ENCODE results near the gene SPEG. TPM values are rescaled to one million over a fixed set of nuclear protein-coding genes. Genes with fewer than 3 reads are reported as not detected.

Gene SPEG
- total RNA-seq, 2 experiments from 2014 or later = 2.1 to 2.3 TPM

DNA sequence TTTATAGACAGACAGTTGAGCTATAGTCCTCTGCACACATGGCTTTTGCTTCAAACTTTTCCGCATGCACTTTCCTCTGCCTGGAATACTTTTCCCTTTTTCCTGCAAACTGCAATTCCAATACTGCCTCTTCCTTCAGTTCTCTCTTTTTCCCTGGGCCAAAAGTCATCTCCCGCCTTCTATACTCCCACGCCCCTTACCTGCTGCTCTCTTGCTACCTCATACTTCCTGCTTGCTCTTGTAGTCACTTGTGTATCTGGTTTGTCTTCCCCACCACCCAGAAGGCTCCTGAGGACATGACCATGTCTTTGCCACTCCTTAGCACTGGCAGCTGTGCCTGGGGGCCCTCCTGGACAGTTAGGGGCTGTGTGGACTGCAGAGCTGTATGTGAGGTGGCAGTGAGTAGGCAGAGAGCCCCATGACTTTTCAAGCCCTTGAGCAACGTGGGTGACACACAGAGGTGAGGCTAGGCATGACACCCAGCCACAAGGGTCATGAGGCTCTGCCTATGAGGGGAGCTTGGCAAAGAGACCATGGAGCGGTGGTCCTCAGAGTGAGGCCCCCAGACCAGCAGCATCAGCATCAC is 23.2 kb downstream of the SPEG start:
- Mint-ChIP-seq H3K27me3 (no peaks in the 10 kb centered on the region), H3K27ac (peak overlapping the region; percentile 9), H3K4me1 (ENCODE audit: low read depth) (peaks cover 20% of the 10 kb centered on the region), H3K36me3 (ENCODE audit: low read depth) (no peaks in the 10 kb centered on the region), H3K9me3 (no peaks in the 10 kb centered on the region), H3K4me3 (no peak overlapping the region)
- TF ChIP-seq, protein P1, sequence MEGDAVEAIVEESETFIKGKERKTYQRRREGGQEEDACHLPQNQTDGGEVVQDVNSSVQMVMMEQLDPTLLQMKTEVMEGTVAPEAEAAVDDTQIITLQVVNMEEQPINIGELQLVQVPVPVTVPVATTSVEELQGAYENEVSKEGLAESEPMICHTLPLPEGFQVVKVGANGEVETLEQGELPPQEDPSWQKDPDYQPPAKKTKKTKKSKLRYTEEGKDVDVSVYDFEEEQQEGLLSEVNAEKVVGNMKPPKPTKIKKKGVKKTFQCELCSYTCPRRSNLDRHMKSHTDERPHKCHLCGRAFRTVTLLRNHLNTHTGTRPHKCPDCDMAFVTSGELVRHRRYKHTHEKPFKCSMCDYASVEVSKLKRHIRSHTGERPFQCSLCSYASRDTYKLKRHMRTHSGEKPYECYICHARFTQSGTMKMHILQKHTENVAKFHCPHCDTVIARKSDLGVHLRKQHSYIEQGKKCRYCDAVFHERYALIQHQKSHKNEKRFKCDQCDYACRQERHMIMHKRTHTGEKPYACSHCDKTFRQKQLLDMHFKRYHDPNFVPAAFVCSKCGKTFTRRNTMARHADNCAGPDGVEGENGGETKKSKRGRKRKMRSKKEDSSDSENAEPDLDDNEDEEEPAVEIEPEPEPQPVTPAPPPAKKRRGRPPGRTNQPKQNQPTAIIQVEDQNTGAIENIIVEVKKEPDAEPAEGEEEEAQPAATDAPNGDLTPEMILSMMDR (IDR thresholded peaks at IDR 0.05) = peak; percentile 27
- POLR2A ChIA-PET = interaction anchor here (0.6 to 2.0 kb wide), 3 partner anchors 9 to 40 kb away, joined by 3 to 8 read pairs (median 3); partner anchors contain the start of gene DES
- CTCF ChIA-PET = interaction anchor here (0.6 to 4.9 kb wide), 11 partner anchors 9 to 159 kb away, joined by 3 to 38 read pairs (median 4); partner anchors contain the start of gene GMPPA
- DNase-seq (peak; percentile 67), ATAC-seq (peak; percentile 79)
- intact Hi-C loops (cut with micrococcal nuclease) = no loop called here

DNA sequence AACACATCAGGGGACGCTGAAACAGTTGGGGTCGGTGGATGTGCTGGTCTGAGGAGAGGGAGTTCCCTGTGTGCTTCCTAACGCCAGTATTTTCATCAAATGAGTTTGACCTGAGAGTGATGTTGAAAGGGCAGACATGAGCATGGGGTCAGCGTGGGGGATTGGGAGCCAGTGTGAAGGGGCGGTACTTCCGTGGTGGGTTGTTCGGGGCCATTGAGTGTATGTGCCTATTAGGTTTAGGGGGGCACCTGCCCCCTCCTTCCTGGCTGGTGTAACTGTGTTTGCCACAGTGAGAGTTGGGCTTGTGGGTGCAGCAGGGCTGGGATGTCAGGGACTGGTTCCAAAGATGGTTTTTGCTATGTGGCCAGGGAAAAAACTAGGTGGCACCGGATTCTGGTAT is 24.4 kb downstream of the SPEG start:
- TF ChIP-seq, protein P1 (IDR thresholded peaks at IDR 0.05) = no peak
- POLR2A ChIA-PET = interaction anchor here (2.0 kb wide), 1 partner anchor 10 kb away, joined by 8 read pairs; no protein-coding TSS in a partner anchor
- intact Hi-C loops (cut with micrococcal nuclease) = no loop called here

DNA sequence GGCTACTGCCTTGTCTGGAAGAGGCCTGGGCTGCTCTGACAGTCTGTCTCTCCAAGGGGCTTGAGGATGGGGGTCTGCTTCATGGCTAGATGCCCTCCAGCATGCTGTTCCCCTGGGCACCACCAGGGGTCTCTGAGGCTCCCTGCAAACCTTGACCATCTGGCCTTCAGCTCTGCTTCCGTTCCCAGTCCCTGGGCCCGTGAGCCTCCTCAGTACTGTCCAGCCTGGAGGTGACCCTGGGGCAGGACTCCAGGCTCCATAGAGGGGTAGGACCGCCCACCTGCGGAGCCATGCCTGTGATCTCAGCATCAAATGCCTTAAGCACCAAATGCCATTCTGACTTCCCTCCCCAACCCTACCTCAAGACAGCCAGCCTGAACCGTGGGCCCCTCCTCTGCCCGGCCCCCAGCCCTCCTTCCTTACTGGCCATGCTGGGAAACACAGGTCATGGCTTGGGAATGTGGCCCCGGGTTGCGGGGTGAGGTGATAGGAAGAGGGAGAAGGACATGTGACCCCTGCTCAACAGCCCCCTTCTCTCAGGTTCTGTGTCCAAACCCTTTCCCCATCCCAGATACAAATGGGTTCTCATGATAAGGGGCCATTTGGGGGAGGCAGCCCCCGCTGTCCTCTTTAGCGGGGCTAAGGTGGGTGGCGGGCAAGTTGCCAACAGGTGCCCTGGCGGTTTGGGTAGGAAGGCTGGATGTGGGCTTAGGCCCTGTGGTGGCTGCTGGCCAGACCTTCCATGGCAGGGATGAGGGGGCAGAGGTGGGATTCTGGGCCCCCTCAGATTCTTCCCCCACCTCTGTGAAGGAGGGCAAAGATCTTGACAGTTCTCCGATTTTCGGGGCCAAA is 25.0 kb downstream of the SPEG start:
- POLR2A ChIA-PET = interaction anchor here (2.0 kb wide), 1 partner anchor 10 kb away, joined by 8 read pairs; no protein-coding TSS in a partner anchor
- intact Hi-C loops (cut with micrococcal nuclease) = no loop called here
- Mint-ChIP-seq H3K27me3 (no peaks in the 10 kb centered on the region), H3K27ac (peak overlapping the region; percentile 25), H3K9me3 (no peaks in the 10 kb centered on the region), H3K4me3 (no peak overlapping the region), H3K36me3 (ENCODE audit: low read depth) (no peaks in the 10 kb centered on the region), H3K4me1 (ENCODE audit: low read depth) (peaks cover 14% of the 10 kb centered on the region)
- ATAC-seq (peak; percentile 50), DNase-seq (peak; percentile 62)
- CTCF ChIA-PET = interaction anchor here (0.9 to 4.9 kb wide), 14 partner anchors 11 to 137 kb away, joined by 3 to 38 read pairs (median 4); no protein-coding TSS in a partner anchor
- TF ChIP-seq, protein P1 (IDR thresholded peaks at IDR 0.05) = peak; percentile 84

More for the DNA sequence above, 24.4 kb downstream of the SPEG start:
- CTCF ChIA-PET = interaction anchor here (0.8 to 4.9 kb wide), 15 partner anchors 10 to 138 kb away, joined by 3 to 38 read pairs (median 4); partner anchors contain the start of gene GMPPA
- DNase-seq (no peak), ATAC-seq (no peak)
- H3K4me3 Mint-ChIP-seq = no peak overlapping the region
- H3K27ac Mint-ChIP-seq = no peak overlapping the region
- no peaks in the 10 kb centered on the region for H3K9me3 Mint-ChIP-seq
- H3K4me1 Mint-ChIP-seq (ENCODE audit: low read depth) = peaks cover 14% of the 10 kb centered on the region
- H3K36me3 Mint-ChIP-seq (ENCODE audit: low read depth) = no peaks in the 10 kb centered on the region
- no peaks in the 10 kb centered on the region for H3K27me3 Mint-ChIP-seq

DNA sequence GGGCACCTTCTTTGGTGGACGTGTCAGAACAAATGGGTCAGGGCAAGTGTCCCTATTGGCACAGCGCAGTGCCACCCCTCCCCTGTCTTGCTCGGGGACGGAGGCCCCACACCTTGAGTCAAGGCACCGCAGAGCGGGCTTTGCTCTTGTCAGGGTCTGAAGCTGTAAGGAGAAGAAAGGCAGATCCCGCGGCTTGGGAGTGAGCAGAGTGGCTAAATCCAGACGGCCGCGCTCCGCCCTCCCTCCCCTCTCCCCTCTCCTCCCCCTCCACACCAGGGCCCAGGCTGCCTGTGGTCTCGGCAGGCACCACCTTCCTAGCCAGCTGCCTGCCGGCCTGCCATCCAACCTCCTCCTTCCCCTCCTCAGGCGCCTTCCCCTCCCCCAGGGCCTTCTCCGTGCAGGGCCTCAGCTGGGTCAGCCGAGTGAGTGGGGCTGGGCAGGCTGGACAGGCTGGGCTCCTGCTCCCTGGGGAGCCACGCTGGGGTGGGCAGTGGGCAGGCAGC is 25.8 kb downstream of the SPEG start:
- no peak for DNase-seq
- Mint-ChIP-seq H3K36me3 (ENCODE audit: low read depth) (no peaks in the 10 kb centered on the region), H3K4me1 (ENCODE audit: low read depth) (peaks cover 14% of the 10 kb centered on the region), H3K4me3 (no peak overlapping the region), H3K27me3 (no peaks in the 10 kb centered on the region), H3K27ac (no peak overlapping the region), H3K9me3 (no peaks in the 10 kb centered on the region)
- ChIA-PET POLR2A (no interaction called here), CTCF (interaction anchor here (1.0 to 2.0 kb wide), 5 partner anchors 27 to 82 kb away, joined by 3 to 12 read pairs (median 4); no protein-coding TSS in a partner anchor)
- TF ChIP-seq, protein P1 (IDR thresholded peaks at IDR 0.05) = no peak
- no peak for ATAC-seq
- intact Hi-C loops (cut with micrococcal nuclease) = no loop called here

All from activated CD8-positive, alpha-beta T cell treated with anti-CD3 and anti-CD28 coated beads for 36 hours (primary cell).